ENCODE measurements around the gene CUX1. TPM values are rescaled to one million over a fixed set of nuclear protein-coding genes. Genes with fewer than 3 reads are reported as not detected.
"Not testable (repeated sequence)": the region's sequence is repeated elsewhere in the genome, so short reads cannot be mapped to it uniquely, and the experiment has no call there.

Gene CUX1
- total RNA-seq, 4 donors from 2014 or later, result 64.1 to 142 (median 111) TPM

DNA sequence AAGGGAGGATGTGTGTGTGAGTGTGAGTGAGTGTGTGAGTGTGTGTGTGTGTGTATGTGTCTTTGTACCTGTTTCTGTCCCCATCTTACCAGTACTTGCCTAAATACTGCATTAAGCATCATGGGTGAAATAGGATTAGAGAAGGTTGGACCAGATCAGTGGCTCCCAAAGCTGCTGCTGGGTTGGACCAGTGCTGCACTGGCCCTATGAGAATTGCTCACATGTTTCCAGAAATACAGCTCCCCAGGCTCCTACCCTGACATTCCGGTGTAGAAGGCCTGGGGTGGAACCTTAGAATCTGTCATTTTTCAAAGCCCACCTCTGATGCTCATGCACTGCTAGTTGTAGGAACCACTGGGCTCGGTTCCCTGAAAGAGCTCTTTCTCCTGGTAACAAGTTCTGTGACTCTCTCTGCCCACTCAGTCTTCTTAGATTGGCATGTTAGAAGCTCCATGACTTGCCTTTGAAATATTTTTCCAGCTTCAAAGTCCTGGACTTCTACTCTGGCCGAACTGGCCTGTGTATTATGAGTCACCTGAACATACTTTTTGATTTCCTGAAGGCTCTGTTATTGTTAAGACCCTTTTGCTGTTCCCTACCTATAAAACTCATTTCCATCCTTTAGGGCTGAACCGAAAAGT is 224.7 kb downstream of the CUX1 start:
- Histone ChIP-seq H3K9me3 (no peaks in the 10 kb centered on the region), H3K27ac (no peak overlapping the region), H3K4me3 (no peak overlapping the region), H3K27me3 (no peaks in the 10 kb centered on the region), H3K36me3 (no peaks in the 10 kb centered on the region), H3K4me1 (no peaks in the 10 kb centered on the region)
- DNase-seq, result no peak
- no peak for TF ChIP-seq POLR2A (IDR thresholded peaks at IDR 0.05)
- TF ChIP-seq, protein P1, sequence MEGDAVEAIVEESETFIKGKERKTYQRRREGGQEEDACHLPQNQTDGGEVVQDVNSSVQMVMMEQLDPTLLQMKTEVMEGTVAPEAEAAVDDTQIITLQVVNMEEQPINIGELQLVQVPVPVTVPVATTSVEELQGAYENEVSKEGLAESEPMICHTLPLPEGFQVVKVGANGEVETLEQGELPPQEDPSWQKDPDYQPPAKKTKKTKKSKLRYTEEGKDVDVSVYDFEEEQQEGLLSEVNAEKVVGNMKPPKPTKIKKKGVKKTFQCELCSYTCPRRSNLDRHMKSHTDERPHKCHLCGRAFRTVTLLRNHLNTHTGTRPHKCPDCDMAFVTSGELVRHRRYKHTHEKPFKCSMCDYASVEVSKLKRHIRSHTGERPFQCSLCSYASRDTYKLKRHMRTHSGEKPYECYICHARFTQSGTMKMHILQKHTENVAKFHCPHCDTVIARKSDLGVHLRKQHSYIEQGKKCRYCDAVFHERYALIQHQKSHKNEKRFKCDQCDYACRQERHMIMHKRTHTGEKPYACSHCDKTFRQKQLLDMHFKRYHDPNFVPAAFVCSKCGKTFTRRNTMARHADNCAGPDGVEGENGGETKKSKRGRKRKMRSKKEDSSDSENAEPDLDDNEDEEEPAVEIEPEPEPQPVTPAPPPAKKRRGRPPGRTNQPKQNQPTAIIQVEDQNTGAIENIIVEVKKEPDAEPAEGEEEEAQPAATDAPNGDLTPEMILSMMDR (IDR thresholded peaks at IDR 0.05), result no peak

DNA sequence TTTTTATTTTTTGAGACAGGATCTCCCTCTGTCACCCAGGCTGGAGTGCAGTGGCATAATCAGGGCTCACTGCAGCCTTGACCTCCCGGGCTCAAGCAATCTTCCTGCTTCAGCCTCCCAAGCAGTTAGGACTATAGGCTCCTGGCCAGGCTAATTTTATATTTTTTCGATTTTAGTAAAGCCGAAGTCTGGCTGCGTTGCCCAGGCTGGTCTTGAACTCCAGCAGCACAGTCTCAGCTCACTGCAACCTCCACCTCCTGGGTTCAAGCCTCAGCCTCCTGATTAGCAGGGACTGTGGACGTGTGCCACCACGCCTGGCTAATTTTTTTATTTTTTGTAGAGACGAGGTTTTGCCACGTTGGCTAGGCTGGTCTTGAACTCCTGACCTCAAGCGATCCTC is 225.4 kb downstream of the CUX1 start:
- DNase-seq, H3K27ac ChIP-seq, H3K4me1 ChIP-seq: not testable (repeated sequence)

DNA sequence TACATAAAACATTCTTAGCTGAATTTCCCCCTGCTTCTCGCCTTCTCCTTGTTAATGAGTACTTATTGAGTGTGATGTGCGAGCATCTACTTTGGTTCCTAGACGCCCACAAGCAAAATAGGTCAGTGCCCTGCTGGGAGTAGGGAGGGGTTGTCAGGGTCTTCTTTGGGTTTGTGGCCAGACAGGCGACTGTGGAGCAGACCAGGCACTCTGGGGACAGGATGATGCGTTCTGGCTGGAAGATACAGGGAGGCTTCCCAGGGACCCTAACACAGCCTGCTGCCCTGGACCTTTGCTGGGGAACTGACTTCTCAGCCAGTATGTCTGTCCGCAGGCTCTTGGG is 227.2 kb downstream of the CUX1 start:
- DNase-seq, result no peak

More for the DNA sequence above, 225.4 kb downstream of the CUX1 start:
- not testable (repeated sequence) for H3K36me3 ChIP-seq, H3K4me3 ChIP-seq, H3K27me3 ChIP-seq, H3K9me3 ChIP-seq

DNA sequence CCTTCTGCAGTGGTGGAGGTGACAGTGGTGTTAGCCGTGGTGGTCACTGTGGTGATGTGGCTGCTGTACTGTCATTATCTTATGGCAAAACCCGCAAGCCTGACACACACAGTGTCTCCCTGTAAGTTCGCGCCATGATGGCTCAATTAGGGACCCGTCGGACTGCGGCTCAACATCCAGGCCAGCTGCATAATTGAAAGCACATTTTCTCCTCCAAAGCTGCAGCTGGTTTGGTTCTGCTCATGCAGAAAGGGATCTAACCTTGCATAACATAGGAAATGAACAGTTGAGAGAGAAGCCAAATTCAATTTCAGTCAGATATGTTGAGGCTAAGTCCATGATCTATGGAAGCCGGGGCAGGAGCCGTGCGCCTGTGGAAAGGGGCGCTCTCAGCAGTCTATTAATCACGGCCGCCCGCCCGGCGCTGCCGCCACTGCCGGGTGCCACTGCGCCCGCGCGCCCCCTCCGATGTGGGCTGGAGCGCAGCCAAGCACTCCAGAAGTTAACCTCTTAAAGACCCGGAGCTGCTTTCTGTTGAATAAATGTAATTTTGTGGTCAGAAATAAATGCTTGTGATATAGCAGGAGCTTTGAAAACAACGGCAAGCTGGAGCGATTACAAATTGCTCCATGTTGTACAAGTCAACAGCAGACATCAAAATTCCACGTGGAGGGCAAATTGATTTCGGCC is 227.7 kb downstream of the CUX1 start:
- Histone ChIP-seq H3K4me3 (peak overlapping the region in 1 of 4 donors; percentile 21), H3K9me3 (no peaks in the 10 kb centered on the region), H3K27ac (peak overlapping the region in 2 of 4 donors; percentile 14 to 17), H3K4me1 (no peaks in the 10 kb centered on the region), H3K27me3 (no peaks in the 10 kb centered on the region), H3K36me3 (no peaks in the 10 kb centered on the region)
- no peak for TF ChIP-seq POLR2A (IDR thresholded peaks at IDR 0.05)
- TF ChIP-seq, protein P1 (IDR thresholded peaks at IDR 0.05), result no peak
- no peak for DNase-seq

More for the DNA sequence above, 227.2 kb downstream of the CUX1 start:
- Histone ChIP-seq H3K4me1 (no peaks in the 10 kb centered on the region), H3K9me3 (no peaks in the 10 kb centered on the region), H3K4me3 (no peak overlapping the region), H3K36me3 (no peaks in the 10 kb centered on the region), H3K27ac (no peak overlapping the region), H3K27me3 (no peaks in the 10 kb centered on the region)
- TF ChIP-seq, protein P1 (IDR thresholded peaks at IDR 0.05), result no peak
- no peak for TF ChIP-seq POLR2A (IDR thresholded peaks at IDR 0.05)

DNA sequence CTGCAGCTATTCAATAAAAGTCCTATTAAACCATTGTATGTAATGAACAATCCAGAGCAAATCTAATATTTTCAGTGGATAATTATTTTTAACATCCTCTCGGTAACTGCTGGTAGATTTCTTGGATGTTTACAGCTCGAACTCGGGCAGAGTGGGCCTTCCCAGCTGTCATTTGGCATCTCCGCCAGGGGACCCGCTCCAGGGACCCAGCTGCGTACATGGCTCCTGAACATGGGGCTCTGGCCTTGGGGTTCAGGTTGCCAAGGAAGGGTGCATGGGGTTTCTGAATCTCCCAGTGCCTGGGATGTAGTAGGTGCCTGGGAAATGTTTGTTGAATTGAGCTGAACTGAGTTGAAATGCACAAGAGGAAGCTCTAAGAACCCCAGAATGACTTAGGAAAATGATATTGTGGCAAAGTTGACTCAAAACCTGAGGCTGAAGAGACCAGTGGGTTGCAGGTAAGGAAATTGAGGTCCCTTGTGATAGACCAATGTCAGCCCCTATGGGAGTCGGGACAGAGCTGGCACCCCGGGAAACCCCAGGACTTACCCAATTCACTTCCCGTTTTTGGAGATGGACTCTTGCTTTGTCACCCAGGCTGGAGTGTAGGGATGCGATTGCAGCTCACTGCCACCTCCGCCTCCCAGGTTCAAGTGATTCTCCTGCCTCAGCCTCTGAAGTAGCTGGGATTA is 228.4 kb downstream of the CUX1 start:
- no peak overlapping the region for H3K4me3 ChIP-seq
- TF ChIP-seq, protein P1 (IDR thresholded peaks at IDR 0.05), result no peak
- TF ChIP-seq POLR2A (IDR thresholded peaks at IDR 0.05), result no peak
- H3K27ac ChIP-seq, result peak overlapping the region in 1 of 4 donors; percentile 14

More for the DNA sequence above, 228.4 kb downstream of the CUX1 start:
- Histone ChIP-seq H3K36me3 (no peaks in the 10 kb centered on the region), H3K4me1 (no peaks in the 10 kb centered on the region), H3K9me3 (no peaks in the 10 kb centered on the region), H3K27me3 (no peaks in the 10 kb centered on the region)
- DNase-seq, result no peak
